Stimulated activated CD8-positive, alpha-beta memory T cell treated with anti-CD3 and anti-CD28 coated beads, Interleukin-2, amount 100 ng/mL, for 48 hours (primary cell): ENCODE measurements around the gene ITPKA.
A peak's percentile ranks its signal among the peaks of the same experiment; 100 is the strongest.

Source experiments
- DNase-seq, 2 donors: peaks; one replicate each; pipeline ENCODE4 v3.0.0-alpha.2; 2020; ENCODE audit warnings: low read depth in 2 of 2

Gene ITPKA

DNA sequence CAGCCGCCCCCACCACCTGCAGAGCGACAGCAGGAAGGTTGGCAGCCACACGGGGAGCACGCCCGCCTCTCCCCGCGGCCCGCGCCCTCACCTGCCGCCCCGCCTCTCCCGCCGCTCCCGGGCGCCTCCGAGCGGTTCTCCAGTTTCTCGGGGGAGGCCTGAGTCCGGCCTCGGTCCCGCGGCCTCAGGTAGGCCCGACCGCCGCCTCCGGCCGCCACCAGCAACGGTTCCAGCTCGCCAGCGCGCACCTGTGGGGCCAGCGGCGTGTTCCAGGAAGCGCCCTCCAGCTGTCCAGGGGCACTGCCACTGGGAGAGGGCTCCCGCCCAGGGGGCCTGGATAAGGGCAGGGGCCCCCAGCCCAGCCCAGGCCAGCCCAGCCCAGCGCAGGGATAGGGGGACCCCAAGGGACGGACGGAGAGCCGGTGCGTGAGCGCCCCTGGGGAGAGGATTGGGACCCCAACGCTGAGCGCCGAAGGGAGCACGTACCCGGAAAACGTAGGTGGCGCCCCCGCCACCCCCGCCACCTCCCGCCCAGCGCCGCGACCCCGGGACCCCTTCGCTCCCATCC is 17.7 kb downstream of the ITPKA start:
- DNase-seq = no peak

DNA sequence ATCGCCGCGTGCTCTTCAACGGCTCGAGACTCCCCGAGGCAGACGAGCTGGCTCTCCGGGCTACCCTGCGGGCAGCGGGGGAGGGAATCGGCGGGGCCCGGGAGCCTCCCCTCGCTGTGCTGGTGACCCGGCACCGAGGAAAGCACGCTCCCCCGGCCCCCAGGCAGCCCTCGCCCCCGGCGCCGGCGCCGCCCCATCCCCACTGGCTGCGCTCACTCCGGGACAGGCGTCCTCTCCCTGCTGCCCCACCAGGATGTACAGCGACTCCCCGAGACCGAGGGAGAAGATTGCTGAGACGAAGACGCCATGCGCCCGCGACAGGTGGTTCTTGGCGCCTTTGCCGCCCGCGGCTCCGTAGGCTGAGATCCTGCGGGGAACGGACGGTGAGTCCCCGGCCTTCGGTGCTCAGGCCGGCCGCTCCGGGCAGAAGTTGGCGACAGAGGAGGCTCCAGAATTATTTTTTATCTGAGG is 18.3 kb downstream of the ITPKA start:
- no peak for DNase-seq

DNA sequence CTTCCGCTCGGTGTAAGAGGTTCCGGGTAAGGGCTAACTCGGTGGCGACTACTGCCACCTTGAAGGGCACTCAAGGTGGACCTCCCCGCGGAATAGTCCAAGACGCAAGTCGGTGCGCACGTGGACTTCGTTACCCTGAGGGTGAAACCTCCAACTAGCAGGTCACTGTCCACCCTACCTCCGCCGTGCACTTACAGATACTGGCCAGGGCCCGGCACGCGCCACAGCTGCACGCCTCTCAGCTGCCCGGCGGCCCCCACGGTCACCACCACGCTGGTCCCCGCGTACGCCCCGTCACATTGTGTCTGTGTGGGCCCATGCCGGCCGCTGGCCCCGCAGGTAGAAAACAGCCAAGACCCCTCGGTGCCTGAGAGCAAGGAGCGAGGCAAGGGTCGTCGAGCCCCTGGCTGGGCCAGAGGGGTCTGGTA is 18.9 kb downstream of the ITPKA start:
- no peak for DNase-seq

DNA sequence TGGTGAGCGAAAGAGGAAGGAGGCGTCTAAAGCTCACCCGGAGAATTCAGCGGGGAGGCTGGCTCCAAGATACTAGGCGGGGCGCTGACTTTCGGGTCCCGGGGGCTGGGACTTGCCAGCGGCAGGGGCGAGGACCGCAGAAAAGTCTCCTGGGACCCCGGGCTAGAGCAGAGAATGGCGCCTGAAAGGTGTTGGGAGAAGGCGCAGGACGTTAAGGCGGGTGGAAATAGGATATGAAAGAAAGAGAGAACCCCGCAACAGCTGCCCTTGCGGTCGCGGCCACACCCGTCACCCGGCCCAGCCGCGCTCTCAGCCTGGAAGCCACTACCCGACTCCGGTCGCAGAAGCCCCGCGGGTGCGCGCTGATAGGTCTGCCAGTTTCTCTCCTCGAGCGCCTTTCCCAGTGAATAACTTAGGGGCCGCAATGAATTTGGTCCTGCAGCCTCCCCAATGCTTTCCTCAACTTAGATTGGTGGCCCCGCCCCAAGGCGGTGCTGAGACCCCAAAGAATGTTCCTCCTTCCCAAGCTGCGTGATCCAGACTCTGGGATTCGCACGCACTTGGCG is 19.3 kb downstream of the ITPKA start:
- DNase-seq = no peak

DNA sequence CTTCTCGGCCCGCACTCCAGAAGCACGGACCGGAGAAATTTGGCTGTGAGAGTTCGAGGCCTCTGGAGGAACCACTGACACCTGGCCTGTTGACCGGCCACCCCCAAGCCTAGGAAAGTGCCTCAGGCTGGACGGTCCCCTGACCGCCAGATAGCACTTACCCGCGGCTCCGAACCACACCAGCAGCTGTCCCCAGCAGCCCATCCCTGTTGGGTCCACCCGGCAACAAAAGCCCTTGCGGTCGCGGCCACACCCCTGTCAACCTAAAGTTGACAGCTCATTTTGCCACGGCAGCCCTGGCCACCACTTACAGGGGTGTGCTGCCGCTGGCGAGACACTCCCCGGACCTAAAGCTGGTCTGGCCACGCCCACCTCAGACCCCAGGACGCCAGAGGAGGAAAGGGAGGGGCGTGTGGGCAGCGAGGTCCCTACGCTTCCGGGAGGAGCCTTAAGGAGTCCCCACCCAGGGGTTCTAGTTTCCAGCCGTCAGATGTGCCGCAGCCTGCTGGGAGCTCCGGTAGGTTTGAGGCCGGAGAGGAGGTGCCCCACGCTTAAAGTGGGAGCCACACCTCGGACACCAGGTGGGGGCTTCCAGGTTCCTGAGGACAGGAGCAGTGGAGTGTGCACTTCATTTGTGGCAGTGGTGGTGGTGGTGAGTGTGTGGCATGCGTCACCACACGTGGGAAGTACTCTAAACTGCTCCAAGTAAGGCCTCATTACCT is 20.0 kb downstream of the ITPKA start, which contains the start of gene LTK:
Gene LTK (minus strand): TSS at position 322 of the 722 bp plus-strand sequence. CDS start 118 bp downstream, at position 204.
- DNase-seq = no peak

DNA sequence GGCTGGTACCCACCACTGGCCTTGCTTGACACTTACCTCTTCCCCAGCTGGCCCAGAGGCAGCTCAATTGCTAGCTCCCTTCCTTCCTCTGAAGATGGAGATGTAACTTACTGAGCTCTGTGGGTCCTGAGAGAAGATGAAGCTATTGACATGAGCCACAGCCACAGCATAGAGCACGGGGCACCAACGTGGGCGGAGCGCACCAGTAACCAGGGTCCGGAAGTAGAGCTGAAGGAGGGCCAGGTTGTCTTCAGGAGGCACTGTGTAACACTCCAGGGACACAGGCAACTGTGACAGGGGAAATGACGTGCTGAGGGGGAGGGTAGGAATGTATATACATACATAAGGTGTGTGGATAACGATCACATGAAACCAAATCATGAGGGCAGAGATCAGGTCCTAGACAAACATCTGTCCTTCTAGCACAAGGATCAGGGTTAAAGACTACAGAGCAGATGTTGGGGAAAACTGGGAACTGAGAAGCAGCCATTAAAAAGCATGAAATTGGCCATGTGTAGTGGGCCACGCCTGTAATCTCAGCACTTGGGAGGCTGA is 24.3 kb downstream of the ITPKA start:
- DNase-seq = no peak

DNA sequence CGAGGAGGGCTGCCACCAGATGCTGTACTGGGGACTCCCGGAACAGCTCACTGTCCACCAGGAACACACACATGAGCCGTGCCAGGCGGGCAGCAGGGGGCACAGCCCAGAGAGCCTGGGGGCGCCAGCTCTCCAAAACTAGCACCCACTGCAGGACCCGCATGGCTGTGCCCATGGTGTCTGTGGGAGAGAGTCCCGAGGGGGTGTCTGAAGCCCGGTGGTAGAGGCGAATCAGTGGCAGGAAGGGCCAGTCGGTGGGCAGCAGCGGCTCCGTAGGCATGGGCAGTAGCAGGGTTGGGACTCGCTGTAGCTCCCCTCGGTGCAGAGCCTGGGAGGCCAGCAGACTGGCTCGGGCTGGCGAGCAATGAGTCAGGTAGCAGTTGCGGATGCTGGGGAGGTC is 27.0 kb downstream of the ITPKA start:
- no peak for DNase-seq

DNA sequence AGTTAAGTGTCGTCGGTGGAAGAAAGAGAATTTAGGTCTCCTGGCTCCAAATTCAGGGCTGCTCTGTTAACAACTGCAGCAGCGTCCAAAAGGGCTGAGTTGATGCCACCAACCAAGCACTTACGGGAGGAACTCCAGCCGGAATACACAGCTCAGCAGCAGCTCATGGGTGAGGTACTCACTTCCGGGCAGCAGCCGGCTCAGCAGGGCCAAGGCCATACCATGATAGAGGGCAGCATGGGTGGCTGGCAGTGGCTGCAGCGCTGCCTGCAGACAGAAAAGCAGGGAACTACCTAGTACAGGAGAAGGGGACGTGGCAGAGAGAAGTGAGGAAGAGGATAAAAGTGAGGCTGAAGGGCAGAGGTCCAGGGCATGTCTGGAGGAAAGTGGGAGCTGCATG is 27.9 kb downstream of the ITPKA start:
- no peak for DNase-seq

DNA sequence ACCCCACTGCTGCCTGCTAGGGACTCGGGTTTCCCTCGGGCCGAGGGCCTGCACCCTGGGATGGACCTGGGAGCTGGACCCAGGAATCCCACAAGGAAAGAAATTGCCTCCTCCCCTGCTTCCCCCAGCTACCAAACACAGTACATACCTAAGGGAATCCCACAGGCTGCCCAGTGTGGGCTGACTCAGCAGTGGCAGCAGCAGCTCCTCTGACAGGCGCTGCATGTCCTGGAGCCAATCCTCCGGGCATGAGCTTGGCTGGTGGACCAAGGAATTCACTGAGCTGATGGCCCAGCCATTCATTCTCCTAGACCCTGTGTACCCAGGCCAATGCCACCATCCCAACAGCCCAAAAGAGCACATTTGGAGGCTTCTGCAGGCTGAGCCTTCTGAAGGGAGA is 29.4 kb downstream of the ITPKA start:
- DNase-seq = no peak

DNA sequence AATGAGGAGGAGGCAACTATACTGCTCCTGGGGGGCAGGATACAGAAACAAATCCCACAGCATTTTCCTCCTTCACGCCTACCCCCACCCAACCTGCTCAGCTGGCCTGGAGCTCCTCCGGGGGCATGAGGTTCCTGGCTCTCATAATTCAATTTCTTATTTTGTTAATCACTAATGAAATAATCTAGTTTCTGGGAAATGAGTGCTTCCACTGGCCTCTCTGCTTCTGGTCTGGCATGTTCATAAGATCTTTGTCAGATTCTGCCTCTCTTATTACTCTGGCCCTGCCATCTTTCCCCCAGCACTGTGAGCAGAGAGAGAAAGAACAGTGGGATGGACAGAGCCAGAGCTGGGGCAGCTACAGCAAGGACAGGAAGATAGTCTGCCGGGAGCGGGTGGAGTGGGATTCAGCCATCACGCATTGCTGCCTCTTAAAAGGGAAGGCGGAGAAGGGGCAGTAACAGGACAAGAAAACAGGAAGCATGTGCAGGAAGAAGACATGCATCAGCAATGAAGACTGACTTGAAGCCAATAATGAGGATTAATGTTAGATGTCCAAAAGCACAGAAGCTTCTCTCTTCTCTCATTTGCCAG is 36.8 kb downstream of the ITPKA start:
- no peak for DNase-seq

DNA sequence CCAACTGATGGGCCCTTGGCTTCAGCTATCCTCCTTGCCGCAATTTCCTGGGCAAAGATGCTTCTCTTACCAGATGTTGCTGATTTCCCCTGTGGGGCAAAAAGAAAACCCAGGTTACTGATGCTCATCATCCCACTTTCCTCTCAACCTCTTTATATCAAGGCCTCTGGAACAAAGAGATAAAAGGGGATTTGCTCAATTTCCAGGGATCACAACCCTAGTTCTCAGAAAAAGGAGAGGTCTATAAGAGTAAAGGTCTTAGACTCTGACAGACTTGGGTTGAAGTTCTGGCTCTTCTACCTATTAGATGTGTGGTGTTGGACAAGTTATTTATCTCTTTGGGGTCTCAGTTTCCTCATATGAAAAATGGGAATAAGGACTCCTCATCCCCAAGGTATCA is 41.9 kb downstream of the ITPKA start:
- no peak for DNase-seq

DNA sequence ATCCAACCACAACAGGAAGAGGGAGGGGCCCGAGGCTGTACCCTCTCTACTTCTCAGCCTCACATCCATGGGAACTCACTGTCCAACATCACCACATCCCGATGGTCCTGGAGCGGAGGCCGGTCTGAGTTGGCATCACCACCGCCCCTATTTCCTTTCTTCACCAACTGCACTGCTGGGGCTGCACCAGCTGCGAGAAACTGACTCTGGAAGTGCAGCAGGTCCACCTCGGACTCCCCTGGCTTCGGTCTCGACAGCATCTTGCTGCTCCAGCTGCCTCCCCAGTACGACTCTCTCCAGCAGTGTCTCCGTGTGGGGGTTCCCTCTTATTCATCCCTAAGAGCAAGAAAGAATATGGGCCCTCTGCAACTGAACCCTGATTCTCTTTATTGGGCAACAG is 43.2 kb downstream of the ITPKA start:
- no peak for DNase-seq

DNA sequence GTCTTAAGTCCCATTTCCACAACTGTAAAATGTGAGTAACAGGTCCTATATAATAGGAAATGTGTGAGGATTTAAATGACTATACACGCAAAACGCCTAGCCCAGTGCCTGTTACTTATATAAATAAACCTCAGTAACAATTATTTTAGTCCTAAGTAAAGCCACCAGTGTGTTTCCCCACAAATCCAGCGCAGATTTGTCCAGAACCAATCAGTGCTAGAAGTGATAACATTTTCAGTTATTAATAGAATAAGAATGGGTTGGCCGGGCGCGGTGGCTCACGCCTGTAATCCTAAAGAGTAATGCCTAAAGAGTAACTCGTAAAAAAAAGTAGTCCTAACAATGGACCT is 49.8 kb downstream of the ITPKA start:
- no peak for DNase-seq

DNA sequence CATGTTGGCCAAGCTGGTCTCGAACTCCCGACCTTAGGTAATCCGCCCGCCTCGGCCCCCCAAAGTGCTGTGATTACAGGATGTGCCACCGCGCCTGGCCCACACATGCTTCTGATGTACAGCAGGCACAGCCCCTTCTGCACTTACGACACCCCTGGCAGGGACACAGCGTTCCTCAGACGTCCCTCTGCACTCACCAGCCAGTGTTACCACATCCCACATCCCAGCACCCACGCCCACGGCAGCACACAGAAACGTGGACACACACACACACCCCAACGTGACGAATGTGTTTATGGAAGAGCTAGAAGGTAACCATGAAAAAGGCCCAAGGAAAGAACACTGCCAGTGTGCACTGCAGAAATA is 51.0 kb downstream of the ITPKA start:
- DNase-seq = peak in 1 of 2 donors; percentile 8

DNA sequence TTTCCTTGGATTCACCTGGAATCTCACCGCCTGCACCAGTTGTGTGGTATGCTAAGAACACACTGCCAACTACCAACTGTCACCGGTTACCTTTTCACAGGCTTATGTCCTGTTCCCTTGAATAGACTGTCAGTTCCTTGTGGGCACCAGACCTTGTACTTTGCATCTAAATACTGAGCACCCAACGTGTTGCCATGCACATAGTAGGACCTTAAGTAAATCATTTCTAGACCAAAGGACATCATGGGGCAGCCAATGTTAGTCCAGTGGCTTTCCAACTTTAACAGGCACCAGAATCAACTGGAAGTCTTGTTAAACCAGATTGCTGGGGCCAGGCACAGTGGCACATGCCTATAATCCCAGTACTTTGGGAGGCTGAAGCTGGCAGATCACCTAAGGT is 51.5 kb downstream of the ITPKA start:
- DNase-seq = no peak

DNA sequence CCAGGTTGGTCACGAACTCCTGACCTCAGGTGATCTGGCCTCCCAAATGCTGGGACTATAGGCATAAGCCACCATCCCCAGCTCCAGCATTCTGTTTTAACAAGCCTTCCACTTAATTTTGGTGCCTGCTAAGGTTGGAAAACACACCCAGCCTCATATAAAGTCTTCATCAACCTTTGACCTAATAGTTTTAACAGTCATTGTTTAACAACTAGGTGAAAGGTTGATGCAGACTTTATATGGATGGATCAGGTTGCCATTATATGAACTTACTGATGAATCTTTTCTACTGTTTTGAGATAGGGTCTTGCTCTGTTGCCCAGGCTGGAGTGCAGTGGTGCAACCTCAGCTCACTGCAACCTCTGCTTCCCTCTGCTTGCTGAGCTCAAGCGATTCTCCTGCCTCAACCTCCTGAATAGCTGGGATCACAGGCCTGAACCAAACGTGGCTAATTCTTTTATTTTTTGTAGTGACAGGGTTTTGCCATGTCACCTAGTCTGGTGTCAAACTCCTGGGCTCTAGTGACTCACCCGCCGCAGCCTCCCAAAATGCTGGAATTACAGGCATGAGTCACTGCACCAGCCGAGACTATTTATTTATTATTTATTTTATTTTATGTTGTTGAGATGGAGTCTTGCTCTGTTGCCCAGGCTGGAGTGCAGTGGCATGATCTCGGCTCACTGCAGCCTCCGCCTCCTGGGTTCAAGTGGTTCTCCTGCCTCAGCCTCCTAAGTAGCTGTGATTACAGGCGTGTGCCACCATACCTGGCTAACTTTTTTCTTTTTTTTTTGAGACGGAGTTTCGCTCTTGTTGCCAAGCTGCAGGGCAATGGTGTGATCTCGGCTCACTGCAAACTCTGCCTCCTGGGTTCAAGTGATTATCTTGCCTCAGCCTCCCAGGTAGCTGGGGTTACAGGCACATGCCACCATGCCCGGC is 53.4 kb downstream of the ITPKA start:
- DNase-seq = no peak

DNA sequence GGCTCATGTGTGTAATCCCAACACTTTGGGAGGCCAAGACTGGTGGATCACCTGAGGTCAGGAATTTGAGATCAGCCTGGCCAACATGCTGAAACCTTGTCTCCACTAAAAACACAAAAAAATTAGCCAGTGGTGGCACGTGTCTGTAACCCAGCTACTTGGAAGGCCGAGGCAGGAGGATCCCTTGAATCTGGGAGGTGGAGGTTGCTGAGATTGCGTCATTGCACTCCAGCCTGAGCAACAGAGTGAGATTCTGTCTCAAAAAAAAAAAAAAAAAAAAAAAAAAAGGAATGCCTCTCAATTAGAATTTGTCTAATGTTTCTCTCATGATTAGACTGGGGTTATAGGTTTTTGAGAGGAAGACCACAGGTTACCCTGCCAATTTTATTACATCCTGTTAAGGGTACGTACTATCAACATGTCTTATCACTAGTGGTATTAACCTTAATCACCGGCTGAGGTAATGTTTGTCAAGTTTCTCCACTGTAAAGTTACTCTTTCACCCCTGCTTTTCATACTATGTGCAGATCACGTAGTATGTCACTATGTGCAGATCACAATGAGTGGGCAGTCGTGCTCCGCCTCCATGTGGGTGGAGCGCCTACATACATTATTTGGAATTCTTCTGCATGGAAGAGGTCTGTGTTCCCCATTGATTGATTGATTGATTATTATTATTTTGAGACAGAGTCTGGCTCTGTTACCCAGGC is 56.5 kb downstream of the ITPKA start:
- no peak for DNase-seq
